IMR-90 (cell line): ENCODE data around the gene CAPZA3.

Experiments used
- CEBPB ChIP-seq: IDR thresholded peaks from 2 replicates; pipeline ENCODE4 v1.6.1; 2012; ENCODE audit warnings: low read depth, low read length, improper control_type of control experiment
- CHD1 ChIP-seq: IDR thresholded peaks from 2 replicates; pipeline ENCODE4 v1.6.1; 2012; ENCODE audit warnings: low read depth, low read length, improper control_type of control experiment
- CTCF ChIP-seq: conservative IDR thresholded peaks from 2 replicates; pipeline ENCODE4 v1.5.1; 2012; ENCODE audit warnings: mild to moderate bottlenecking, low read depth, low read length, improper control_type of control experiment
- ELK1 ChIP-seq: fragments of 150-350 bp; IDR thresholded peaks from 2 replicates; pipeline ENCODE4 v1.6.1; 2016; ENCODE audit warnings: low read depth, mild to moderate bottlenecking, low read length, moderate library complexity, borderline replicate concordance
- FOS ChIP-seq: fragments of 150-350 bp; IDR thresholded peaks from 2 replicates; pipeline ENCODE4 v1.6.1; 2016; ENCODE audit warnings: low read depth, low read length
- MAFK ChIP-seq: IDR thresholded peaks from 2 replicates; pipeline ENCODE4 v1.6.1; 2012; ENCODE audit warnings: low read depth, low read length, improper control_type of control experiment
- MAZ ChIP-seq: IDR thresholded peaks from 2 replicates; pipeline ENCODE4 v1.6.1; 2012; ENCODE audit warnings: low read depth, mild to moderate bottlenecking, low read length, improper control_type of control experiment, moderate library complexity, borderline replicate concordance
- MXI1 ChIP-seq: IDR thresholded peaks from 2 replicates; pipeline ENCODE4 v1.6.1; 2012; ENCODE audit warnings: low read depth, mild to moderate bottlenecking, low read length, moderate library complexity, borderline replicate concordance
- NFE2L2 ChIP-seq: fragments of 150-350 bp; IDR thresholded peaks from 2 replicates; pipeline ENCODE4 v1.6.1; 2016; ENCODE audit warnings: low read depth, mild to moderate bottlenecking, low read length
- POLR2A ChIP-seq: IDR thresholded peaks from 2 replicates; pipeline ENCODE4 v1.6.1; 2012; ENCODE audit warnings: mild to moderate bottlenecking, low read depth, low read length
- RAD21 ChIP-seq: IDR thresholded peaks from 2 replicates; pipeline ENCODE4 v1.6.1; 2012; ENCODE audit warnings: low read length, improper control_type of control experiment
- RFX5 ChIP-seq: IDR thresholded peaks from 2 replicates; pipeline ENCODE4 v1.8.0; 2012; ENCODE audit warnings: low read depth, mild to moderate bottlenecking, low read length, moderate library complexity
- SMC3 ChIP-seq: fragments of 150-350 bp; IDR thresholded peaks from 2 replicates; pipeline ENCODE4 v1.6.1; 2016; ENCODE audit warnings: low read depth, mild to moderate bottlenecking, antibody characterized with exemption, low read length, moderate library complexity
- USF2 ChIP-seq: fragments of 150-350 bp; IDR thresholded peaks from 2 replicates; pipeline ENCODE4 v1.6.1; 2017; ENCODE audit warnings: mild to moderate bottlenecking, antibody characterized with exemption, low read length, low read depth

- TF ChIP-seq POLR2A (no peak), CTCF (no peak), USF2 (no peak), MAFK (no peak), MXI1 (no peak), CEBPB (no peak), FOS (no peak), RFX5 (no peak), SMC3 (no peak), ELK1 (no peak), MAZ (no peak), RAD21 (no peak), CHD1 (no peak), NFE2L2 (no peak)
These were observed 15.7 kb downstream of the CAPZA3 start for GRCh38 chr12:18753481-18754123.
